CD8-positive, alpha-beta memory T cell (primary cell): Measurements from ENCODE around the gene RARA. TPM values are rescaled to one million over a fixed set of nuclear protein-coding genes. Genes with fewer than 3 reads are reported as not detected.

ENCODE experiments used
- CTCF ChIA-PET: fragments of 350-600 bp; sonication (Branson Sonifier 250); formaldehyde crosslinking; loops from one replicate; lab custom pipeline; 2021; ENCODE audit warnings: antibody characterized with exemption; lab: Charles Lee
- POLR2A ChIA-PET: fragments of 350-600 bp; sonication (Branson Sonifier 250); formaldehyde crosslinking; loops from one replicate; lab custom pipeline; 2021; ENCODE audit warnings: antibody characterized with exemption; lab: Charles Lee
- DNase-seq, 5 donors: peaks; one replicate each; pipeline versions ENCODE4 v3.0.0 to v3.0.0-alpha.2; 2020 to 2022; ENCODE audit warnings: mixed read lengths in 1 of 5
- H3K27ac ChIP-seq: one replicate; pipeline ENCODE4 v1.7.0; 2013; ENCODE audit warnings: low read depth, mild to moderate bottlenecking, low read length, moderate library complexity
- H3K27me3 ChIP-seq: 2 replicates; pipeline ENCODE4 v1.7.0; 2013; ENCODE audit warnings: low read length, mild to moderate bottlenecking; ENCODE audit not compliant: insufficient read depth, poor library complexity, severe bottlenecking
- H3K36me3 ChIP-seq: 2 replicates; pipeline ENCODE4 v1.7.0; 2013; ENCODE audit warnings: mild to moderate bottlenecking, low read length, moderate library complexity; ENCODE audit not compliant: insufficient read depth
- H3K4me1 ChIP-seq: 2 replicates; pipeline ENCODE4 v1.7.0; 2013; ENCODE audit warnings: mild to moderate bottlenecking, low read length, moderate library complexity; ENCODE audit not compliant: insufficient read depth
- H3K4me3 ChIP-seq: 2 replicates; pipeline ENCODE4 v1.7.0; 2013; ENCODE audit warnings: mild to moderate bottlenecking, low read length
- H3K9me3 ChIP-seq: 2 replicates; pipeline ENCODE4 v1.7.0; 2013; ENCODE audit warnings: mild to moderate bottlenecking, low read length
- H3K27ac Mint-ChIP-seq, 8 donors: one replicate each; pipeline ENCODE4 v1.8.0; 2020 to 2021; ENCODE audit warnings: mixed read lengths in 8 of 8, mild to moderate bottlenecking in 6 of 8, inconsistent platforms in 3 of 8, moderate library complexity in 3 of 8
- H3K27me3 Mint-ChIP-seq, 2 donors: one replicate each; pipeline ENCODE4 v1.8.0; 2020 to 2021; ENCODE audit warnings: mixed read lengths in 2 of 2, mild to moderate bottlenecking in 1 of 2, moderate library complexity in 1 of 2
- H3K36me3 Mint-ChIP-seq, 3 donors: one replicate each; pipeline ENCODE4 v1.8.0; 2020 to 2021; ENCODE audit warnings: mixed read lengths in 3 of 3, inconsistent platforms in 1 of 3, mild to moderate bottlenecking in 1 of 3
- H3K4me1 Mint-ChIP-seq, 3 donors: one replicate each; pipeline ENCODE4 v1.8.0; 2020 to 2021; ENCODE audit warnings: mixed read lengths in 3 of 3, inconsistent platforms in 1 of 3, mild to moderate bottlenecking in 1 of 3
- H3K4me3 Mint-ChIP-seq, 7 donors: one replicate each; pipeline ENCODE4 v1.8.0; 2020 to 2021; ENCODE audit warnings: mixed read lengths in 7 of 7, mild to moderate bottlenecking in 6 of 7, moderate library complexity in 4 of 7, inconsistent platforms in 2 of 7
- H3K9me3 Mint-ChIP-seq, 5 donors: one replicate each; pipeline ENCODE4 v1.8.0; 2020 to 2022; ENCODE audit warnings: mixed read lengths in 5 of 5, mild to moderate bottlenecking in 3 of 5, moderate library complexity in 2 of 5, inconsistent platforms in 1 of 5
- polyA plus RNA-seq: library from polyadenylated mRNA; unstranded; fragments of 300-500 nt; fragmentation: Illumina TruSeq; gene quantifications from one replicate; pipeline ENCODE4 v1.2.3, GENCODE V29; 2021
- total RNA-seq, 2 experiments: library from RNA; stranded (reverse); gene quantifications; one replicate each; pipeline ENCODE4 v1.2.3, GENCODE V29; 2021

The RARA gene
- total and polyA plus RNA-seq, 3 experiments from 2014 or later: 14.0 to 37.8 (median 37.4) TPM

- H3K36me3 Mint-ChIP-seq: peaks cover 0 to 19% (median 0%) of the 10 kb centered on the region in 3 donors
- H3K9me3 Mint-ChIP-seq: peaks cover 0 to 8% (median 2%) of the 10 kb centered on the region in 5 donors
- DNase-seq: no peak
- H3K4me3 Mint-ChIP-seq: peak overlapping the region; percentile 86 to 98 (median 98)
- Histone ChIP-seq H3K4me1 (peaks cover 83% of the 10 kb centered on the region), H3K27ac (peak overlapping the region; percentile 100), H3K36me3 (no peaks in the 10 kb centered on the region), H3K27me3 (no peaks in the 10 kb centered on the region), H3K9me3 (no peaks in the 10 kb centered on the region), H3K4me3 (peak overlapping the region; percentile 92)
- peaks cover 0 to 8% of the 10 kb centered on the region in 2 donors for H3K27me3 Mint-ChIP-seq
- peaks cover 89 to 95% (median 93%) of the 10 kb centered on the region in 3 donors for H3K4me1 Mint-ChIP-seq
- H3K27ac Mint-ChIP-seq: peak overlapping the region; percentile 98 to 100 (median 100)
- ChIA-PET POLR2A (interaction anchor here (0.7 to 4.4 kb wide), 6 partner anchors 14 to 303 kb away, joined by 3 to 30 read pairs (median 4); partner anchors contain the start of gene RARA), CTCF (interaction anchor here (0.8 to 2.5 kb wide), 8 partner anchors 9 to 36 kb away, joined by 3 to 15 read pairs (median 3); no protein-coding TSS in a partner anchor)
Measured at GRCh38 chr17:40321961-40322357, 13.0 kb downstream of the RARA start.

DNA sequence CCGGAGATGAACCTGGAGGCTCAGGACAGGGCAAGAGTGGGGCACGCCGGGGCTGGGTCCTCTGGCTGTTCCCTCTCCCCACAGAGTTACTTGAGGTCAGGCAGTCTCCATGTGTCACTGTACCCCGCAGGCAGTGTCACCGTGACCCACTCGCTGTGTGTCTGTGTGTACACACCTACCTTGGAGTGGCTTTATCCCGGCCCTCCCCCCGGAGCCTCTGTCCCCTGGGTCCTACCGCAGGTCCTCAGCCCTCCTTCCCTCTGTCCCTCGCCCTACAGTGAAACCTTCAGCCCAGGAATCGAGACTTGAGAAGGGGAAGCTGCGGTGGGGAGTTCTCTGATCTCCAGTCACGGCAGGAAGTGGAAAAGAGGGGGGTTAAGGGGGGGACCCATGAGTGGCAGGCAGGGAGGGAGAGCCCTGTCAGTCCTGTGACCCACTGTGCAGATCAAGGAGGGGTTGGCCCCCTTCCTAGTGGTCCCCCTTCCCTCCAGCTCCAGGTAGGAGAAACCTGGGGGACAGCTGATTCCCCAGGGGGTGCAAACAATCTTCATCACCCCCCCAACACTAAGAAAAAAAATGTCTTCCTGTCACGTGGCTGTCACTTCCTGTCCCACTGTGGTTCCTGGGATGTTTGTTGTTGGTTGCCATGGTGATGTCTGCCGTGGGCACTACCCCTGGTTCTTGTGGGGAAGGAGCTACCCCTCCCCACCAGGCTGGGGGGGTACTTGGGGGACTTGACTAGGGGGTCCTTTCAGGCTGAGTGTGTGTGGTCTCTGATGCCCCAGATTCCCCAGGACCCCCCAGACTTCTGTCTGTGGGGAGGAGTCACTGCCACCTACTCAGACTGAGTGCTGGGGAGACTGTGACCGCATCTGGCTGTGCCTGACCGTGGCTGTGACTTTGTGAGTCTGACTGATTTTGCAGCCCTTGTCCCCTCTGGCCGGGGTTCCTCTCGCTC, 13.7 kb downstream of the RARA start:
- Histone ChIP-seq H3K36me3 (no peaks in the 10 kb centered on the region), H3K27me3 (no peaks in the 10 kb centered on the region), H3K4me1 (peaks cover 83% of the 10 kb centered on the region), H3K27ac (peak overlapping the region; percentile 100), H3K4me3 (peak overlapping the region; percentile 92), H3K9me3 (no peaks in the 10 kb centered on the region)
- CTCF ChIA-PET: interaction anchor here (0.8 to 7.3 kb wide), 11 partner anchors 9 to 35 kb away, joined by 3 to 41 read pairs (median 4); partner anchors contain the start of gene RARA
- POLR2A ChIA-PET: interaction anchor here (0.6 to 4.4 kb wide), 10 partner anchors 10 to 224 kb away, joined by 3 to 30 read pairs (median 4); partner anchors contain the start of genes RARA and WIPF2
- Mint-ChIP-seq H3K4me1 (peaks cover 89 to 95% (median 93%) of the 10 kb centered on the region in 3 donors), H3K9me3 (peaks cover 0 to 8% (median 2%) of the 10 kb centered on the region in 5 donors), H3K27ac (peak overlapping the region; percentile 98 to 100 (median 100)), H3K36me3 (peaks cover 0 to 19% (median 0%) of the 10 kb centered on the region in 3 donors), H3K4me3 (peak overlapping the region; percentile 86 to 98 (median 98)), H3K27me3 (peaks cover 0 to 8% of the 10 kb centered on the region in 2 donors)
- peak; percentile 85 to 98 (median 97) for DNase-seq

- Histone ChIP-seq H3K4me1 (peaks cover 91% of the 10 kb centered on the region), H3K9me3 (no peaks in the 10 kb centered on the region), H3K4me3 (peak overlapping the region; percentile 92), H3K27ac (peak overlapping the region; percentile 100), H3K36me3 (no peaks in the 10 kb centered on the region), H3K27me3 (no peaks in the 10 kb centered on the region)
- ChIA-PET CTCF (interaction anchor here (0.9 to 7.3 kb wide), 9 partner anchors 16 to 237 kb away, joined by 3 to 46 read pairs (median 7); no protein-coding TSS in a partner anchor), POLR2A (interaction anchor here (0.6 to 4.4 kb wide), 10 partner anchors 8 to 1366 kb away, joined by 3 to 30 read pairs (median 4); partner anchors contain the start of genes RARA and WIPF2)
- peak overlapping the region; percentile 86 to 98 (median 98) for H3K4me3 Mint-ChIP-seq
- H3K4me1 Mint-ChIP-seq: peaks cover 92 to 97% (median 96%) of the 10 kb centered on the region in 3 donors
- H3K9me3 Mint-ChIP-seq: peaks cover 0 to 8% (median 2%) of the 10 kb centered on the region in 5 donors
- H3K36me3 Mint-ChIP-seq: peaks cover 0 to 20% (median 0%) of the 10 kb centered on the region in 3 donors
- peak overlapping the region; percentile 98 to 100 (median 100) for H3K27ac Mint-ChIP-seq
- peak; percentile 77 to 93 (median 89) for DNase-seq
- H3K27me3 Mint-ChIP-seq: peaks cover 0 to 8% of the 10 kb centered on the region in 2 donors
Measured at GRCh38 chr17:40323391-40324381, 14.7 kb downstream of the RARA start.

GRCh38 chr17:40325156-40326013, 16.4 kb downstream of the RARA start:
- POLR2A ChIA-PET: interaction anchor here (0.5 to 2.4 kb wide), 8 partner anchors 10 to 1507 kb away, joined by 3 to 6 read pairs (median 3); no protein-coding TSS in a partner anchor

DNA sequence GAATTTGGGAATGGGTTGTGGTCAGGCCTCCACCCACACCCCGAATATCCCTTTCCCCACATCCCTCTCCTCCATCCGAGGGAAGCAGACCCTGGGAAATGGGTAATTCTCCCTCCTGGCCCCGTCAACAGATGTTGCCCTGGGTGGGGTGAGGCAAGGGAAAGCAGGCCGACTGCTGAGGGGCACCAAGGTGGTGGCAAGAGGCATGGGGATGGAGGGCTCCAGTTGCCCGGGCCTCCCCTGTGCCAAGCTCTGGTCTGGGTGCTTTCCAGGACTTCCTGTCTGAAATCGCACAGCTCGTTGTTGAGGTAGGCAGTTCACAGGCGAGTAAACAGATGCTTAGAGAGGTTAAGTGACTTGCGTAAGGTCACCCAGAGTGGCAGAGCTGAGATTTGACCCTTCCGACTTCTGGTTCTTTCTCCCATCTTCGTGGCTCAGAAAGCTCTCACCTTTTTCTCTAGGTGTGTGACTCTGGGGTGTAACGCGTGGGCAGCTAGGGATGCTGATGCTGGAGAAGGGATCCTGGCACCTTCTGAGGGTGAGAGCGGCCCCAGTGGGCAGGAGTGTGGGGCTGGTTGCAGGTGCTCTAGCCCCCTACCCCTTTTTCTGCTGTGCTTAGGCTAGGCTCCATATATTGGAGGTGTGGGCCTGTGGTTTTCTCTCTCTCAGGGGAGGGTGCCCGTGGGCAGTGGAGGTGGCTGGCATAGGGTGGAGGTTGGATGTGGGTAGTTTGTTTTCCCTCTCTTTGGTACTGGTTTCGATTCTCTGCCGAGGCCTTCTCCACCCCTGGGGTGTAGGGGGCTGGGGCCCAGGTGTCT, 17.2 kb downstream of the RARA start:
- peaks cover 87 to 95% (median 91%) of the 10 kb centered on the region in 3 donors for H3K4me1 Mint-ChIP-seq
- peak; percentile 60 to 85 (median 75) for DNase-seq
- H3K27me3 ChIP-seq: no peaks in the 10 kb centered on the region
- peaks cover 8% of the 10 kb centered on the region for H3K36me3 ChIP-seq
- peak overlapping the region; percentile 66 to 94 (median 85) for H3K4me3 Mint-ChIP-seq
- H3K9me3 ChIP-seq: no peaks in the 10 kb centered on the region
- peaks cover 0 to 8% (median 2%) of the 10 kb centered on the region in 5 donors for H3K9me3 Mint-ChIP-seq
- H3K36me3 Mint-ChIP-seq: peaks cover 0 to 25% (median 1%) of the 10 kb centered on the region in 3 donors
- H3K27ac ChIP-seq: peak overlapping the region; percentile 93
- H3K27me3 Mint-ChIP-seq: peaks cover 0 to 8% of the 10 kb centered on the region in 2 donors
- H3K4me1 ChIP-seq: peaks cover 93% of the 10 kb centered on the region
- ChIA-PET POLR2A (interaction anchor here (0.6 to 2.4 kb wide), 6 partner anchors 11 to 23 kb away, joined by 3 to 6 read pairs (median 3); no protein-coding TSS in a partner anchor), CTCF (interaction anchor here (1.0 to 7.3 kb wide), 8 partner anchors 8 to 31 kb away, joined by 3 to 46 read pairs (median 10); no protein-coding TSS in a partner anchor)
- H3K27ac Mint-ChIP-seq: peak overlapping the region; percentile 98 to 100 (median 100)
- H3K4me3 ChIP-seq: peak overlapping the region; percentile 67

More at GRCh38 chr17:40325156-40326013, 16.4 kb downstream of the RARA start:
- DNase-seq: peak in 4 of 5 donors; percentile 38 to 67 (median 46)
- H3K27ac Mint-ChIP-seq: peak overlapping the region; percentile 98 to 100 (median 100)
- Histone ChIP-seq H3K4me3 (peak overlapping the region; percentile 67), H3K9me3 (no peaks in the 10 kb centered on the region), H3K27ac (peak overlapping the region; percentile 93), H3K36me3 (no peaks in the 10 kb centered on the region), H3K27me3 (no peaks in the 10 kb centered on the region), H3K4me1 (peaks cover 93% of the 10 kb centered on the region)
- H3K4me1 Mint-ChIP-seq: peaks cover 89 to 95% (median 94%) of the 10 kb centered on the region in 3 donors
- peak overlapping the region; percentile 23 to 94 (median 85) for H3K4me3 Mint-ChIP-seq
- peaks cover 0 to 8% (median 2%) of the 10 kb centered on the region in 5 donors for H3K9me3 Mint-ChIP-seq
- CTCF ChIA-PET: interaction anchor here (1.0 to 7.3 kb wide), 9 partner anchors 7 to 32 kb away, joined by 3 to 46 read pairs (median 8); no protein-coding TSS in a partner anchor
- H3K36me3 Mint-ChIP-seq: peaks cover 0 to 17% (median 0%) of the 10 kb centered on the region in 3 donors
- H3K27me3 Mint-ChIP-seq: peaks cover 0 to 8% of the 10 kb centered on the region in 2 donors
